IPS DF 6.9 (cell line): ENCODE measurements around the gene EXOC3L4.

ENCODE experiments used
- DNase-seq: peaks from one replicate; pipeline ENCODE4 v3.0.0-alpha.2; 2013; ENCODE audit warnings: low read depth, low spot score
- H3K27ac ChIP-seq: one replicate; pipeline ENCODE4 v1.5.1; 2013; ENCODE audit warnings: low read length, control low read depth
- H3K27me3 ChIP-seq: 2 replicates; pipeline ENCODE4 v1.6.1; 2013; ENCODE audit warnings: mild to moderate bottlenecking, low read length; ENCODE audit not compliant: control insufficient read depth, insufficient read depth
- H3K36me3 ChIP-seq: 2 replicates; pipeline ENCODE4 v1.6.1; 2013; ENCODE audit warnings: low read length; ENCODE audit not compliant: control insufficient read depth, insufficient read depth
- H3K4me1 ChIP-seq: 2 replicates; pipeline ENCODE4 v1.6.1; 2013; ENCODE audit warnings: low read length; ENCODE audit not compliant: control insufficient read depth, insufficient read depth
- H3K4me3 ChIP-seq: 2 replicates; pipeline ENCODE4 v1.5.1; 2013; ENCODE audit warnings: mild to moderate bottlenecking, low read length
- H3K9me3 ChIP-seq: 2 replicates; pipeline ENCODE4 v1.6.1; 2013; ENCODE audit warnings: low read length, inconsistent platforms; ENCODE audit not compliant: control insufficient read depth, insufficient read depth
- WGBS: extraction: QIAGEN DNeasy Blood & Tissue Kit; methylation state at CpG from one replicate; pipeline ENCODE4 v1.1.7; 2013; ENCODE audit warnings: mixed read lengths, missing lambda C conversion rate; ENCODE audit not compliant: insufficient read length, insufficient coverage; 5-methylcytosine and 5-hydroxymethylcytosine counted together

Gene EXOC3L4

DNA sequence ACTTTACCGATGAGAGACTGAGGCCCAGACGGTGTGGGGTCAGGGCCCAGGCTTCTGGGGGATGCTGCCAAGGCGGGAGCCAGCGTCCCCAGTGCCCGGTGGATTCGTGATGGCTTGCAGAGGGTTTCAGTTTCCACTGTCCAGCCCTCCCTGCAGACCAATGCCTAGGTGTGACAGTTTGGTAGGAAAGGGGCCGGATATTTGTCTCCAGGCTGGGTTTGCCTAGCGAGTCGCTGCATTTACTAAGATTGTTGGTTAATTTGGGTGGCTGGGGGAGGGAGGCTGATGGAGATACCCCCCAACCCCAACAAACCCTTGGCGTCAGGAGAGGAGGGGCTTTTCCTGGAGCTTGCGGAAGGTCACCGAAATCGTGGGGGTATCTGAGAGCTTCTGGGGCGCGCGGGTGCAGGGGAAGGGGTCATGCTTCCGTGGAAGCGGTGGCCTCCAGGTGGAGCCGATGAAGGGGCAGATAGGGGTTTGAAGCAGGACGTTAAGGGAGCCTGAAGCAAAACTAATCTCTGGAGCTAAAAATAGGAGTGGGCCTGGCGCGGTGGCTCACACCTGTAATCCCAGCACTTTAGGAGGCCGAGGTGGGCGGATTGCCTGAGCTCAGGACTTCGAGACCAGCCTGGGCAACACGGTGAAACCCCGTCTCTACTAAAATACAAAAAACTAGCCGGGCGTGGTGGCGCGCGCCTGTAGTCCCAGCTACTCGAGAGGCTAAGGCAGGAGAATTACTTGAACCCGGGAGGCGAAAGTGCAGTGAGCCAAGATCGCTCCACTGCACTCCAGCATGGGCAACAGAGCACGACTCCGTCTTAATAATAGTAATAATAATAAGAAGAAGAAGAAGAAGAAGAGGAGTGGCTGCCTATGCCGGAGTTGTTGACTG lies 36.1 kb upstream of the EXOC3L4 start:
- no peaks in the 10 kb centered on the region for H3K27me3 ChIP-seq
- H3K9me3 ChIP-seq = no peaks in the 10 kb centered on the region
- whole genome bisulfite sequencing = no CpG with 5 or more reads among the region's 39 CpGs
- no peak overlapping the region for H3K27ac ChIP-seq
- no peaks in the 10 kb centered on the region for H3K36me3 ChIP-seq
- H3K4me3 ChIP-seq = peak overlapping the region; percentile 82; the same call in 1 of the 2 replicates
- no peaks in the 10 kb centered on the region; the same call in 1 of the 2 replicates for H3K4me1 ChIP-seq
- DNase-seq = no peak

- H3K36me3 ChIP-seq = no peaks in the 10 kb centered on the region
- no peak overlapping the region for H3K4me3 ChIP-seq
- no peak for DNase-seq
- WGBS = no CpG with 5 or more reads among the region's 5 CpGs
- H3K27ac ChIP-seq = no peak overlapping the region
- no peaks in the 10 kb centered on the region for H3K27me3 ChIP-seq
- no peaks in the 10 kb centered on the region for H3K9me3 ChIP-seq
- H3K4me1 ChIP-seq = no peaks in the 10 kb centered on the region; the same call in 1 of the 2 replicates
Measured at GRCh38 chr14:103059556-103059955, 35.0 kb upstream of the EXOC3L4 start.

DNA sequence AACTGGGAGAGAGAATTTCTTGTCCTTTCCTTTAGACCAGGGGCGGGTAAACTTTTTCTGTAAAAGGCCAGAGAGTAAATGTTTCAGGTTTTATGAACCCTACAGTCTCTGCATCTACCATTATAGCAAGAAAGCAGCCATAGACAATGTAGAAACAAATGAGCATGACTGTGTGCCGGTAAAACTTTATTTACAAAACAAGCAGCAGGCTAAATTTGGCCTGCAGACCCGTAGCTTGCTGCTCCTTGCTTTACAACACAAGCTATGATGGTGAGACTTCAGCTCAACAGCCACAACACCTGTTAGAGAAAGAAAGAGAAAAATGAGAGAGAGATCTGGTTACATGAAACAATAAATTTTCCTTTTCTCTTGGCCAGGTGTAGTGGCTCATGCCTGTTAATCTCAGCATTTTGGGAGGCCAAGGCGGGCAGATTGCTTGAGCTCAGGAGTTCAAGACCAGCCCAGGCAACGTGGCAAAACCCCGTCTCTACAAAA lies 33.0 kb upstream of the EXOC3L4 start:
- Histone ChIP-seq H3K4me3 (no peak overlapping the region), H3K9me3 (no peaks in the 10 kb centered on the region), H3K36me3 (no peaks in the 10 kb centered on the region), H3K27ac (no peak overlapping the region), H3K4me1 (no peaks in the 10 kb centered on the region), H3K27me3 (no peaks in the 10 kb centered on the region)
- no CpG with 5 or more reads among the region's 6 CpGs for WGBS
- DNase-seq = no peak

GRCh38 chr14:103064436-103064835 lies 30.1 kb upstream of the EXOC3L4 start:
- WGBS = no CpG with 5 or more reads among the region's 4 CpGs
- DNase-seq = no peak
- Histone ChIP-seq H3K4me1 (no peaks in the 10 kb centered on the region), H3K4me3 (no peak overlapping the region), H3K9me3 (no peaks in the 10 kb centered on the region), H3K27me3 (no peaks in the 10 kb centered on the region), H3K36me3 (no peaks in the 10 kb centered on the region), H3K27ac (no peak overlapping the region)

DNA sequence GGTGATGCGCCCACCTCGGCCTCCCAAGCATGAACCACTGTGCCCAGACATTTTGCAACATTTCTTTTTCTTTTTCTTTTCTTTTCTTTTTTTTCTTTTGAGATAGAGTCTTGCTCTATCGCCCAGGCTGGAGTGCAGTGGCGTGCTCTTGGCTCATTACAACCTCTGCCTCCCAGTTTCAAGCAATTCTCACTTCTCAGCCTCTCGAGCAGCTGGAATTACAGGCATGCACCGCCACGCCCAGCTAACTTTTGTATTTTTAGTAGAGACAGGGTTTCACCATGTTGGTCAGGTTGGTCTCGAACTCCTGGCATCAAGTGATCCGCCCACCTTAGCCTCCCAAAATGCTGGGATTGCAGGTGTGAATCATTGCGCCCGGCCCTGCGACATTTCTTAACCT lies 29.5 kb upstream of the EXOC3L4 start:
- H3K27me3 ChIP-seq = no peaks in the 10 kb centered on the region
- no CpG with 5 or more reads among the region's 12 CpGs for WGBS
- DNase-seq = no peak
- no peak overlapping the region for H3K4me3 ChIP-seq
- no peak overlapping the region for H3K27ac ChIP-seq
- H3K36me3 ChIP-seq = no peaks in the 10 kb centered on the region
- no peaks in the 10 kb centered on the region for H3K4me1 ChIP-seq
- H3K9me3 ChIP-seq = no peaks in the 10 kb centered on the region

DNA sequence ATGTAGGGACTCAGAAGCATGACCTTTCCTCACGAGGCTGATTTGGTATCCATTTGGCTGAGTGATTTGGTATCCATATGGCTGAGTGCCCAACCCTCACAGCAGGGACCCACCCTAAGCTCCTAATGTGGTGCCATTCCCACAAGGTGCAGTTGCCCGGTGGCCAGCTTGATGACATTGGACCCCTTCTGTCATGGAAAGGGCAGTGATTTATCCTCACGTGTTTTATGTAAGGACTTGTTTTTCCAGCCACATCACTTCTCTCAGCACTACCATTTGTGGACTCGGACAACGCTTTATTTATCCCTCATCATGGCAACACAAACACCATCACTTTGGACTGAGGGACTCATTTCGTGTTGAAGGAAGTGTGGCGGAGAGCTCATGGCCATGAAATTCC lies 28.7 kb upstream of the EXOC3L4 start:
- no peak for DNase-seq
- WGBS = no CpG with 5 or more reads among the region's 7 CpGs
- Histone ChIP-seq H3K36me3 (no peaks in the 10 kb centered on the region), H3K27ac (no peak overlapping the region), H3K9me3 (no peaks in the 10 kb centered on the region), H3K4me3 (no peak overlapping the region), H3K4me1 (no peaks in the 10 kb centered on the region), H3K27me3 (no peaks in the 10 kb centered on the region)

- no peak overlapping the region for H3K4me3 ChIP-seq
- whole genome bisulfite sequencing = no CpG with 5 or more reads among the region's 9 CpGs
Measured at GRCh38 chr14:103066399-103066798, 28.1 kb upstream of the EXOC3L4 start.

DNA sequence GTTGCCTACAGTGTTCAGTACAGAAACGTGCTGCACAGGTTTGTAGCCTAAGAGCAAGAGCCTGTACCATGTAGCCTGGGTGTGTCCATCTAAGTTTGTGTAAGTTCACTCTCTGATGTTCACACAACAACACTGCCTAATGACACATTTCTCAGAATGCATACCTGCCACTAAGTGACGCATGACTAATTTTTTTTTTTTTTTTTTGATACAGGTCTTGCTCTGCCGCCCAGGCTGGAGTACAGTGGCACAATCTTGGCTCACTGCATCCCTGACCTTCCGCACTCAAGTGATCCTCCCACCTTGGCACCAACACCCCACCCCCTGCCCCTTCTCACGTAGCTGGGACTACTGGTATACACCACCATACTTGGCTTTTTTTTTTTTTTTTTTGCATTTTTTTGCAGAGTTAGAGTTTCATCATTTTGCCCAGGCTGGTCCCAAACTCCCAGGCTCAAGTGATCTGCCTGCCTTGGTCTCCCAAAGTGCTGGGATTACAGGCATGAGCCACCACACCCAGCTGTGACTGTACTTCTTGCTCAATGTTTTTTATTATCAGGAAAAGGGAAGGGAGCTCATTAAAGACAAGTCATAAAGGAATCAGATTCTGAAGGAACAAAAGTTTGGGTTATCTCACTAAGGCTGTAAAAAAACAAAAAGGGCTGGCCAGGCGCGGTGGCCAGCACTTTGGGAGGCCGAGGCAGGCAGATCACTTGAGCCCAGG lies 27.1 kb upstream of the EXOC3L4 start:
- Histone ChIP-seq H3K9me3 (no peaks in the 10 kb centered on the region), H3K4me3 (no peak overlapping the region), H3K4me1 (no peaks in the 10 kb centered on the region), H3K27ac (no peak overlapping the region), H3K36me3 (no peaks in the 10 kb centered on the region), H3K27me3 (no peaks in the 10 kb centered on the region)
- no CpG with 5 or more reads among the region's 8 CpGs for WGBS
- DNase-seq = no peak

More at GRCh38 chr14:103066399-103066798, 28.1 kb upstream of the EXOC3L4 start:
- DNase-seq = no peak
- Histone ChIP-seq H3K36me3 (no peaks in the 10 kb centered on the region), H3K27ac (no peak overlapping the region), H3K27me3 (no peaks in the 10 kb centered on the region), H3K9me3 (no peaks in the 10 kb centered on the region), H3K4me1 (no peaks in the 10 kb centered on the region)

GRCh38 chr14:103068351-103069073 lies 26.0 kb upstream of the EXOC3L4 start:
- H3K27ac ChIP-seq = no peak overlapping the region
- H3K4me3 ChIP-seq = no peak overlapping the region
- H3K27me3 ChIP-seq = no peaks in the 10 kb centered on the region
- no peak for DNase-seq
- H3K9me3 ChIP-seq = no peaks in the 10 kb centered on the region
- no peaks in the 10 kb centered on the region for H3K4me1 ChIP-seq
- H3K36me3 ChIP-seq = no peaks in the 10 kb centered on the region
- no CpG with 5 or more reads among the region's 22 CpGs for WGBS

DNA sequence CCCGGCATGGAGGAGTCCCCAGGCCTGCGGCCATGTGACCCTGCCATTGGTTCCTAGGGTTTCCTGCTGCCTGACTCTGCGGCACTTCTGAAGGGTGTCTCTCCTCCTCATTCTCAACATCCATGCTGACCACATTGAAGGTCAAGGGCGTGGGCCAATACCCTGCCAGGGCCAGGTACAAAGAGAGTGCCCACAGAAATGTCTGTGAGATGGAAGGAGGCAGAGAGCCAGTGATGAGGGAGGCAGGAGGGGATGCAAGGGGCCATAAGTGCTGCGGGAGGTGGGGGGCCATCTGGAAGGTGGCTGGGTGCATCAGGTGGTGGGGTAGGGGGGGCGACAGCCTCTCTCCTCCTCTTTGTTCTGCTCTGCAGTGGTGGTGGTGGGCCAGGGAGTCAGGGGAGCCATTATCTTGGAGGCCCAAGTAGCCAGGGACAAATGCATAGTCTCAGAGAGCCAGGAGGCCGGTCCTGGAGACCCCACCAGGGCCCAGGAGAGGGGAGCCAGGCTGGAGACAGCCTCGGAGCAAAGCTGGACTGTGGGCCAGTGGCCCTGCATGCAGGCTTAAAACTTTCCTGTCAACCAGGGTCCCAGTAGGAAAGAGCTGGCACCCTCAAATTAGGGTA lies 24.2 kb upstream of the EXOC3L4 start:
- WGBS = no CpG with 5 or more reads among the region's 8 CpGs
- H3K27ac ChIP-seq = no peak overlapping the region
- H3K27me3 ChIP-seq = no peaks in the 10 kb centered on the region
- no peak for DNase-seq
- H3K9me3 ChIP-seq = no peaks in the 10 kb centered on the region
- H3K4me1 ChIP-seq = peaks cover 3% of the 10 kb centered on the region; the same call in 1 of the 2 replicates
- H3K4me3 ChIP-seq = no peak overlapping the region
- no peaks in the 10 kb centered on the region for H3K36me3 ChIP-seq
